ENCODE data around the gene MRPS31.
"Not testable (repeated sequence)": the region's sequence is repeated elsewhere in the genome, so short reads cannot be mapped to it uniquely, and the experiment has no call there.

Gene MRPS31

DNA sequence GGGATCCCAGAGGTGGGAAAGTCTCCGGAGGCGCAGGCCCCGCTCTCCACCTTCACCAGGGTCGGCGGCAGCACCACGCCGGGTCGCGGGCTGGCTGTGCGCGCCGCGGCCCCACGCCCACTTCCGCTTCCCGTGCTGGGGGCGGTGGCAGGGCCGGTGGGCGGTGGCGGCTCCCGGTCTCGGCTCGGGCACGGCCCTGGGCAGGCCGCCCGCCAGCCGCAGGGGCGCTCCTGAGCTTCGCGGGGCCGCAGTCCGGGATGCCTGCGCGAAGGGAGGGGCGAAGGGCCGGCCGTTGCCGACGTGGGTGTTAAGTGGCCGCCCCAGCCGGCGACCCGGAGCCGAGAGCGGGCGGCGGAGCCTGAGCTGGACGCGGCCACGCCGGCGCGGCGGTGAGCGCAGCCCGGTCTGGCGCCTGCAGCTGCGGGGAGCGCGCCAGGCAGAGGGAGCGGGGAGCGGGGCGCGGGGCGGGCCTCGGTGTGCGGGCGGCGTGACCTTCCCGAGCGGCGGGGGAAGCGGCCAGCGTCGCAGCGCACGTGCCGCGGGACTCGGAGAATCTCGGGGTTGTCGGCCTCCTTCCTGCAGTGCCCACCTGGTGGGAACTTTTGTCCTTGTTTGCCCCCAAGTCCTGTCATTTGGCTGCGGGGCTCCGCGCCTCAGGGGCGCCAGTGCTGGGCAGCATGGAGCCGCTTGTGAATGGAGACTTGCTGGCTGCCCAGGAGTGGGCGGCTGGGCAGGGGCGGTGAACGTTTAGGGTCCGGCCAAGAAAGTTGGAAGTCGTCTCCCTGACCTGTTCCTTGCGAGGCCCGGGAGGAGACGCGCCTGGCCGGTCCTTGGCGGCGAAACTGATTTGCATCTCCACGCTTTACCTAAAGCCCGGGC is 18.5 kb upstream of the MRPS31 start, which contains the start of gene SLC25A15:
Gene SLC25A15, plus strand, starts transcription at position 337 of the 879 bp plus-strand sequence. CDS start 3,616 bp downstream, outside the sequence.
- peak; percentile 50 for DNase-seq (ENCODE audit: low read depth)

DNA sequence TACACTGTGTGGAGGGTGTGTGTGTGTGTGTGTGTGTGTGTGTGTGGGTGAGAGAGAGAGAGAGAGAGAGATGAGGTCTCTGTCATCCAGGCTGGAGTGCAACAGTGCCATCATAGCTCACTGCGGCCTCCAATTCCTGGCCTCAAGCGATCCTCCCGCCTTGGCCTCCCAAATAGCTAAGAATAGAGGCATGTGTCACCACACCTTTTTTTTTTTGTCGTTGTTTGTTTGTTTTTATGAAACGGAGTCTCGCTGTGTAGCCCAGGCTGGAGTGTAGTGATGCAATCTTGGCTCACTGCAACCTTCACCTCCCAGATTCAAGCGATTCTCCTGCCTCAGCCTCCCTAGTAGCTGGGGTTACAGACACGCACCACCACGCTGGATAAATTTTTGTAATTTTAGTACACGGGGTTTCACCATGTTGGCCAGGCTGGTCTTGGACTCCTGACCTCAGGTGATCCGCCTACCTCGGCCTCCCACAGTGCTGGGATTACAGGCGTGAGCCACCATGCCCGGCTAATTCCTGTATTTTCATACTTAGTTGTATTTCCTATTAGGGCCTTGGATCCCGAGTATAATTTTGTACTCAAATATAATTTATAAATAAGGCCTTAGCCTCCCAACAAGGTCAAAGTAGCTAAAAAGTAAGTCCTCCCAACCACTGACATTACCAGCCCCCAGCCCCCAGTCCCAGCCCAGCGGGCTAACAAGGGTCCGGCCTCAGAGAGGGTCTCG is 17.7 kb upstream of the MRPS31 start:
- DNase-seq (ENCODE audit: low read depth), result not testable (repeated sequence)

DNA sequence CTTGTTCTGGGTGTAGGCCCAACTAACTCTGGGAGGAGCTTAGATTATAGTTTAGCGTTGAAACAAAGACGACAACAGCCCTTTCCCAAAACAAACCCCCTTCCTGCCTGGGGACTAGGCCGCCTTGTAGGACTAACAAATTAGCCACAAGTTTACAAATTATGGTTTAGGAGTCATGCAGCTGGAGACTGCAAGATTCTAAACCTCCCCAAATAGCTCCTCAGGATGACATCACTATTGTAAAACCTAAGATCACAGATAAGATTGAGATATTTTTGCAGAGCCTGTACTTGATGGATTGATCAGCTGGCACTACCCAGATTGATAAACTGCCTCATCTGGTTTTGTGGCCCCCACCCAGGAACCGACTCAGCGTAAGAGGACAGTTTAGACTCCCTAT is 16.1 kb upstream of the MRPS31 start:
- no peak for DNase-seq (ENCODE audit: low read depth)

DNA sequence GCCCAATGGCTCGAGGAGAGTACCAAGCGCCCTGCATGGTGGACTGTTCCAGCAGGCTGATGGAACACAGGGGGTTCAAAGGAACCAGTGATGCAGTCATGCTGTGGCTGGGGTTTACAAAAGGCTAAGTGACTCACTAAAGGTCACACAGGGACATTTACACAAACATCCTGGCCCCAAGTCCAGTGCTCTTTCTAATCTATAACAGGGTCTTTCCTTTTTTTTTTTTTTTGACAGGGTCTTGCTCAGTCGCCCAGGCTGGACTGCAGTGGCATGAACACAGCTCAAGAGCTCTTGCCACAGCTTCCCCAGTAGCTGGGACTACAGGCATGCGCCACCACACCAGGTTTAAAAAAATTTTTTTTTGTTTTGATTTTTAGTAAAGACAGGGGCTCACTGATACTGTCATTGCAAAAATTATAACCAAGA is 15.6 kb upstream of the MRPS31 start:
- DNase-seq (ENCODE audit: low read depth), result no peak

DNA sequence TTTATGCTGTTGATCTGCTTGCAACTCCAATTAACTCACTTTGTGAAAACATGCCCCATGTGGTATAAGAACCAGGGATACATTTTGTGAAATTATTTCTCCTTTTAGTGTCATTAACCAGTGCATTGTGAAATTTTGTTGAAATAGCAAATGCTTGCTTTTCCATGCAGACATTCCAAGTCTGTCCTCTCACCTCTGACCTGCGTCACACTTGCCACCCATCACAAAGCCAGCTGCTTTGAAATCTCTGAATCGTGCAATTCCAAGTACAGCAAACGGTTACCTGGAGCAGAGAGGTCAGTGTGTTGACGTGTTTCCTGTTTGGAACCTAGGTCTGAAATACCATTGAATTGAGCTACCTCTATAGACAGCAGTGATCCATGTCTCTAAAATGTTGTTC is 13.6 kb upstream of the MRPS31 start:
- DNase-seq (ENCODE audit: low read depth), result no peak

DNA sequence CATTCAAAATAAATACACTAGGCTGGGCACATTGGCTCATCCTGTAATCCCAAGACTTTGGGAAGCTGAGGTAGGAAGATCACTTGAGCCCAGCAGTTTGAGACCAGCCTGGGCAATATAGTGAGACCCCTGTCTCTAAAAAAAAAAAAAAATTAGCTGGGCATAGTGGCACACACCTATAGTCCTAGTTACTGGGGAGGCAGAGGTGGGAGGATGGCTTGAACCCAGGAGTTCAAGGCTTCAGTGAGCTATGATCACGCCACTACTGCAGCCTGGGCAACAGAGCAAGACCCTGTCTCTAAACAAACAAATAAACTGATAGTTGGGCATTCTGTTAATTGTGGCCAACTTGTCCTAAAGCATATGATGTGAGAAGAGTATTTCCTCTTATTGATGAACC is 12.0 kb upstream of the MRPS31 start:
- DNase-seq (ENCODE audit: low read depth), result not testable (repeated sequence)

DNA sequence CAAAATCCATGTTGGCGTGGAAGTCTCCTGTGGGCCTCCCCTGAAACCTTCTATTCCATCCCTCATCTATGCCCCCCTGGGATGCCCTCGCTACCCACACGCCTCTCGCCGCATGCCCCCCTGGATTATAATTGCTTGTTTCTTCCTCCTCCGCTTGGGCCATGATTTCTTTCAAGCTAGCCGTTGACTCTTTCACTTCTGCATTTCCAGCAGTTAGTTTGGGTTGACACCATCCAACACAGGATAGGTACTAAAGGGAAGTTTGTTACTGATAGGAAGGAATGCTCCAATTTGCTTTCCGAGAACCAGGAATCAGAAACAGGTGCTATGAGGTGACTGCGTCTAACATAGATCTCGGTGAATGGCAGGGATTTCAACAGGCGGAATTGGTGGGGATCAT is 10.7 kb upstream of the MRPS31 start:
- DNase-seq (ENCODE audit: low read depth), result no peak

DNA sequence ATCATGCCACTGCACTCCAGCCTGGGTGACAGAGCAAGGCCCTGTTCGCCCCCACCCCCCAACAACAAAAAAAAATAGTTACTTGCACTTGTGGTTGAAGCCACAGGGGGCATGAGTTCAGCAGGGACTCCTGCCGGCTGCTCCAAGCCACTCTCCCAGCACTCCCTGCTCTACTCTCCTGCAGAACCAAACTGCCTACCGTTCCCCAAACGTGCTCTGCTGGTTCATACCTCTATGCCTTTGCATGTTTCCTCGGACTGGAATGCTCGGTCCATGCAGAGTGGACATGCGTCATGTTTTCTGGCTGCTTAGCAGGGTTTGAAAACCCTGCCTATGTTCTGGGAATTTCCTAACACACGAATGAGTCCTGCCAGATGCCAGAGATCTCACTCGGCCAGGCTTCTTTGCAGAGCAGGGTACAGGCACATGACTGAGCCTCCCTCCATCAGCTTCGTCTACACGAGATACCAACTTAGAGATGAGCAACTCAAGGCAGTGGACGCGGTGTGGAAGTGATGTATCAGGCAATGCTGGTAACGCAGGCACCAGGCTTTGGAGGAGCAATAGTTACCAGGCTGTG is 9.9 kb upstream of the MRPS31 start:
- no peak for DNase-seq (ENCODE audit: low read depth)

DNA sequence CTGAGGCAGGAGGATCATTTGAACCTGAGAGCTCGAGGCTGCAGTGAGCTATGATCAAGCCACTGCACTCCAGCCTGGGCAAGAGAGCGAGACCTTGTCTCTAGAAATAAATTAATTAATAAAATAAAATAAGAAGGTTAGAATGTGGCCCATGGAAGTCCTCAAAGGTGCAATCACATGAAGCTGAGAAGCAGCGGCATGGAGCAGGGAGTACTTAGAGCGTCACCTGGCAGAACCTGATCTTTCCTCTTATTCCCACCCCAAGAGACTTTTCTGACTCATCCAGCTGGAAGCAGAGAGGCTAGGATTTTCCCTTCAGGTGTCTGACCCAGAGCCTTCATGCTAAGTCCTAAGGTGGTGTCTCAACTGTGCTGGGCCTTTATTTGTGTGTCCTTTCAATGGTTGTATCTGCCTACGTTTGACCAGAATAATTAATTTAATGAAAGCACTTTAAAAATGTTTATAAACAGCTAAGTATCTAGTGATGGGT is 8.9 kb upstream of the MRPS31 start:
- DNase-seq (ENCODE audit: low read depth), result no peak

DNA sequence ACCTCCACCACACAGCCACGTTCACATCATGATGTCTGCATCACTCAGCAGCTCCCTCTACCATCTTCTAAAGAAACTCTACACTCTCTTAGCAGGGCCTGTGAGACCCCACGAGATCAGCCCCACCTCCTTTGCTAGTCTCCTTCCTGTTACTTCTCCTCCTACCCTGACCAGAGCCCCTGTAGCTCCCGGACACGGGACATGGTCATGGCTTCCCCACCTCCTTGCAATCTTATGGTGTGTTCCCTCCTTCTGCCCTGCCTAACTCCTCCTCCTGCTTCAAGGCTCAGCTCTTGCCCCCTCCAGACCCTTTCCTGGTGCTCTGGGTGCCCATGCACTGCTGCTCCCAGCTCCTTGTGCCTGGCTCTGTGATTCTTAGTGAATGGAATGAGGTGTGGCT is 8.1 kb upstream of the MRPS31 start:
- DNase-seq (ENCODE audit: low read depth), result no peak

DNA sequence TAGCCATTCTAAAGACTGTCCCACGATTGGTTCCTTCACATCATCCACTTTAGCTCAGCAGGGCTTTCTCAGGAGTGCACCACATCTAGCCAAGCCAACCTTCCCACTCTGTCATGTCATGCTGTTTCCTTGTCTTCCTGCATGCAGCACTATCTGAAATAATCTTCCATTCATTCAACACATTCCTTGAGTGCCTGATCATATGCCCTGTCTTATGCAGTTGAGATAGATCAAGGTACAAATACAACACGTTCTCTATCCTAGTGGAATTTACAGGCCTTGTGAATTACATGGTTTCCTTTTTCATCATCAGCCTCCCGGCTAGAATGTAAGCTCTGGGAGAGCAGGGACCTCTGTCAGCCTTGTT is 6.8 kb upstream of the MRPS31 start:
- DNase-seq (ENCODE audit: low read depth), result no peak

DNA sequence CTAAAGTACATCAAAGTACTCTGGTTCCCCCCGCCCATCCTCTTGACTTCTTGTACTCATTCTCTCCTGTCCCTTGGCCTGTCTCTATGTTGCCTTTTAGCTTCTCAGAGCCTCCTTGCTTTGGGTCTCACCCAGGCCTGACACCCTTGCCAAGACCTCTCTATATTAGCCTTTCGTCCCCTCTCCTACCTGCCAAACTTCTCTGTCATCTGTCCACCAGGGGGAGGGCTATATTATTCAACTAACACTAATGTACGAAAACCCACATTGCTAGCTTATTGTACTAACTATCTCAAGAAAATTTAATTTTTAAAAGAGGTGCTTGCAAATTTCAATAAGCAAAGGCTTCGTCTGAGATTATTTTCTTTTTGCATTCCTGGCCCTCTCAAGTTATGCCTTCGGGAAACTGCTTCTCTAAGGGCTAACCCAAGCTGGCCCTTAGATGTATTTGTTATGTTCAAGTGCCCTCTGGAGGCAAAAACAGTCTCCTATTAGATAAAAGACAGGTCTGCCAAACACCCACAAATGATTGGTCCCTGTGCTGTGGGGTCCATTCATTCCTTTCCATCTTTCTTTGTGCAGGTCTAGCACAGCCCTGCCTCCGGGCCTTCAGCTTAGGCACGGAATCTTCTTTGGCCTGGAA is 6.3 kb upstream of the MRPS31 start:
- DNase-seq (ENCODE audit: low read depth), result no peak

DNA sequence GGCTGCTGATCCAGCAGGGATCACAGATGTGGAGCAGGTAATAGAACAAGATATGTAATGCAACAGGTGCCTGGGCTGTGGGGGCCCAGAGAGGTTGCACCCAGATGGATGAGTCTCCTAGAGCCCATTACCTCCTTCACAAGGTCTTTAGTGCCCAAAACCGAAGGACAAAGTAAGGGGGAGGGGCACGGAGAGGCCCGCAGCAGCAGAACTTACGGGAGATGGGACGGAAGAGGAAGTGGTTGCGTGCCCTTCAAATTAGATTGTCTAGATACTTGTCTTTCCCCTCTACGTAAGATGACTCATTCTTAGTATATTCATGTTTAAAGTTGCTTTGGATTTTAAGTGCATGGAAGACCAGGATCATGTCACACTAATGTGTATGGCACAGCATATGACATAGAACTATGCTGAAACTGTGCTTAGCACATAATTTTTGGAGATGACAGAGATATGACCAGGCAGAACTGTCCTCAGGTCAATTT is 5.7 kb upstream of the MRPS31 start:
- no peak for DNase-seq (ENCODE audit: low read depth)

DNA sequence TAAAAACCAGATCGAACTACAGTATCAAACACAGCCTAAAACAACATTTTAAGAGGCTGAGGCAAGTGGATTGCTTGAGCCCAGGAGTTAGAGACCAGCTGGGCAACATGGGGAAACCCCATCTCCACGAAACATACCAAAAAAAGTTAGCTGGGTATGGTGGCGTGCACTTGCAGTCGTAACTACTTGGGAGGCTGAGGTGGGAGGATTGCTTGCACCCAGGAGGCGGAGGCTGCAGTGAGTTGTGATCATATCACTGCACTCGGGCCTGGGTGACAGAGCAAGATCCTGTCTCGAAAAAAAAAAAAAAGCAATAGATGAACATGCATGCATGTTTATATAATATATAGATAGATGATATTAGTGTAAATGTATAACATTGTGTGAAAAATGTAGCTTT is 5.2 kb upstream of the MRPS31 start:
- no peak for DNase-seq (ENCODE audit: low read depth)

DNA sequence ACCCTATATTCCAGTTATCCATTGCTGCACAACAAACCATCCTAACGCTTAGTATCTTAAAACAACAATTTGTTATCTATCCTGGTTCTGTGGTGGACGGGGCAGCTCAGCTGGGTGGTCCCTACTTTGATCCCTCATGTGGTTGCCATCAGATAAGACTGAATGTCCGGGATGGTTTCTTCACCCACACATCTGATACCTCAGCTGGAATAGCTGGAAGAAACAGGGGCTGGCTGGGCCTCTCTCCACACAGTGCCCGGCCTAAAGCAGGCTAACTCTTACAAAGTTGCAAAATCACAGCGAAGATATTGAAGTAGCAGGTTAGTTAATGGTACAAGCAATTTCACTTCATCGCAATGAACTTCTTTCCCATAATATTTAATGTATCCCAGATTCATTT is 3.7 kb upstream of the MRPS31 start:
- DNase-seq (ENCODE audit: low read depth), result no peak

DNA sequence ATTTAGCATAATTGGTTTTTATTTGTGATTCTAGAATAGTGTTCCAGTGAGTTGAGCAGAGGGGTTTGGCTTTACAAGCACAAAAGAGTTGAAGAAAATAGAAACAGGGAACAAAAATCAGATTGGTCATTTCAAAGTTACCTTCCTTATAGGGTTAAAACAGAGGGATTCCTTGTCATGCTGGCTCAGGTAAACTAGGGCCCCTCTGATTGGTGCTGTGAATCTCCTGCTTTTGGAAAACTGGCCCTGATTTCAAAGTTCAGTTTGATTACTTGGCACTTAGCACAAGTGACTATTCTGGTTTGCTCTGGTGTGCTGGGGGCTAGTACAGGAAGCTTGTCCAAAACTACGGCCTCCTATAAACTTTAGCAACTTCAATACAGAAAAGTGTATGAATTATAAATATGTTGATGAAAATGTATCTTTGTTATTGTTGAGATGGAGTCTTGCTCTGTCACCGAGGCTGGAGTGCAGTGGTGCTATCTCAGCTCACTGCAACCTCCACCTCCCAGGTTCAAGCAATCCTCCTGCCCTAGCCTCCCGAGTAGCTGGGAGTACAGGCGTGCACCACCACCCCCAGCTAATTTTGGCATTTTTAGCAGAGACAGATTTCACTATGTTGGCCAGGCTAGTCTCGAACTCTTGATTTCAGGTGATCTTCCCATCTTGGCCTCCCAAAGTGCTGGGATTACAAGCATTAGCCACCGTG is 1.9 kb upstream of the MRPS31 start:
- DNase-seq (ENCODE audit: low read depth), result no peak

DNA sequence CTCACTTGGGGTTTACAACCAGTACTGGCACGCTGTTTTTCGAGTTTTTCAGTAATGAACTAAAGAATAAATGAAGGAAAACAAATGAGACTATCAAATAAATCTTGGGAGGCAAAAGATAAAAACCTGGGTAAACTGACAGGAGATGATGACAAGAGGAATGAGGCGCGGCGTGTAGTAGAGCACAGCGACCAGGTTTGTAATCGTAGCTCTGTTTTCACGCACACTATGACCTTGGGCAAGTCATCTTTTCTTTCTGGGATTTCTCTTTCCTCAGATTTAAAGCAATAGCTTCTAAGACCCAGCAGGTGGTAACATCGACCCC is 419 bp downstream of the MRPS31 start:
- DNase-seq (ENCODE audit: low read depth), result no peak

DNA sequence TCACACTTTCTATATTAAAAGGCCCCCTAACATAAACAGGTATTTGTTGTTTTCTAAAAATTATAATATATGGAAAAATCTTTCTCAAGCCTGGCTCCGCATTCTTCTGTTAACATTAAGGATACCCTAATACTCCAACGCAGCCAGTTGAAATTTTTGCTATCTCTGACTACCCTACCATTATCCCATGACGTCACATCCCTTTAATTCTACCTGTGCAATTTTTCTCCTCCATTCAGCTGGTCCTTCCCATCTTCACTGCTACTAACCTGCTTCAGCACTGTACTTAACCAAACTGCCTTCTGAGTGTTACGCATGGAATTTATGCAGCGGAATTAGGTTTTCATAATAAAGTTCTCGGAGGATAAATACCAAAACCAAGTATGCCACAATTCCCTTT is 1.0 kb downstream of the MRPS31 start:
- DNase-seq (ENCODE audit: low read depth), result no peak

DNA sequence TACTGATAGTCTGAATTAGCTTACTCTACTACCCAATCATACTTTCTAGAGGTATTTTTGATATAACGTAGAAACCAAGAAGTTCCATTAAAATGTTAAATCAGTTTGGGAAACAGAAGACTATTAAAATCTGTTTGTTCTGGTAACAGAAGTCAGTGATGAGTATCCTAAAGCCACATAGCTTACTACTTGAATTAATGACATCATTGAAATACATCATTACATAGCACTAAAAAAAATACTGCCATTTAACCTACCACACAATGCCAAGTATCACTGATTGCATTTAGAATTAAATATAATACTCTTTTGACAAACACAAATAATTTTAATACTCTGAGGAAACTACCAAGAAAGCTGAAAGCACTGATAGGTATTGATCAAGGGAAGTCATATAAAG is 5.4 kb downstream of the MRPS31 start:
- DNase-seq (ENCODE audit: low read depth), result no peak

DNA sequence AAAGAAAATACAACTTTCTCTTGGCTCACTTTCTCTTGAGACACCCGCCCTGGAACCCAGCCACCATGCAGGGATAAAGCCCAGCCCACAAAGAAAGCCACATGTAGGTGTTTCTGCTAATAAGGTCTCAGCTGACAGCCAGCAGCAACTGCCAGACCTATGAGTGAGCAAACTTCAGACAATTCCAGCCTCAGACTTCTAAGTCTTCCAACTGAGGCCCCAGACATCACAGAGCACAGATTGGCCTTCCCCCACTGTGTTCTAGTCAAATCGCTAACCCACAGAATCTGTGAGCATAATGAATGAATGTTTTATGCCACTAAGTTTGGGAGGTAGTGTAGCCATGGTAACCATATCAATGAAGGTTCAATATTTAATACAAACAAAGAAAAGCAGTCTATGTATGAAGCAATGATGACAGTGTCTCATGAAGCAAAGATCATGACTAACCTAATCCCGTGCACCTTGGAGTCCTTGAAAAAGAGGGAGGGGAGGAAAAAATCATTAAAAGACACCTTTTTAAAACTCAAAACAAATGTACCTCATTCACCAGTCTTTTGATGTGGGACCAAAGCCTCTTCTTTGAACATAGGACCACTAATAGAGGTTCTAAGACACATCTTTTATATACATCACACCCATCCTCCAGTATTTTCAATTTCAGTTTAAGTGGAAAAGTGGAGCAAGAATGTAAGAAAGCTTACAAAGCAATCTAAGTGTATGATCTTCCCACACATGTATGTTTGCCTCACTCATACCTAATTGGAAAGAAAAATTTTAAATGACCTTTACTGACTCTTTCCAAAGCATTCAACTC is 6.2 kb downstream of the MRPS31 start:
- DNase-seq (ENCODE audit: low read depth), result no peak

DNA sequence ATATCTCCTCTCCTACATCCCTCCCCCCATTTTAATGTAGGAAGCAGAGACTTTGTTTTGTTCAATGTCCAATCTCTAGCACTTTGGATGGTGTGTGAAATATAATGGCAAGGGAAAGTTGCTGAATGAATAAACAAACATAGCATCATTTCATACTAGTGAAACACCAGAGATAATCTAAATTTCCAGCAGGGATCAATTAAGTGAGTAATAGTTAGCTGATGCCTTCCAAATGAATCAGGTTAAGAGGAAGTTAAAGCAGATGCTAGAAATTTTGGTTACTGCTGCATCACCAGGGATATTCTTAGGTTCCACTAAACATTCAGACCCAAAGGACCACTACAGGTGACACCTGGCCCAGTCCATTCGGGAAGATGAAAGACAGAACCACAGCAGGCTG is 8.1 kb downstream of the MRPS31 start:
- DNase-seq (ENCODE audit: low read depth), result no peak
